Lower leg skin (tissue), 4 donors: Measurements from ENCODE around the gene KIF14. TPM values are rescaled to one million over a fixed set of nuclear protein-coding genes. Genes with fewer than 3 reads are reported as not detected.
"Not testable (repeated sequence)": the region's sequence is repeated elsewhere in the genome, so short reads cannot be mapped to it uniquely, and the experiment has no call there.

ENCODE experiments used
- DNase-seq, 2 donors: peaks; one replicate each; pipeline ENCODE4 v3.0.0-alpha.2; 2019; ENCODE audit warnings: low spot score in 2 of 2
- H3K4me3 ChIP-seq: fragments of 200-600 bp; sonication (generic); 2 replicates; pipeline ENCODE4 v1.5.1; 2017; ENCODE audit warnings: mild to moderate bottlenecking, low read depth; ENCODE audit not compliant: poor library complexity, severe bottlenecking
- POLR2A ChIP-seq, 2 donors: fragments of 450-650 bp; IDR thresholded peaks; one replicate each; pipeline ENCODE4 v1.6.1; 2016 to 2017; ENCODE audit warnings: antibody characterized with exemption in 2 of 2, mild to moderate bottlenecking in 1 of 2, moderate library complexity in 1 of 2
- WGBS, 2 donors: methylation state at CpG; one replicate each; pipeline ENCODE4 v1.1.5; 2018; 5-methylcytosine and 5-hydroxymethylcytosine counted together
- intact Hi-C: fragments of 100-400 bp; cut with DNase I; formaldehyde crosslinking; loops from one replicate; pipeline ENCODE4 v1.15.0; 2023; ENCODE audit warnings: low total_unique reads
- total RNA-seq, 4 donors: library from RNA; depleted of rRNA; stranded (reverse); fragments of >200 nt; gene quantifications; one replicate each; pipeline ENCODE4 v1.1.0, GENCODE V29; 2016
- TF ChIP-seq, protein P1 (sequence below), 3 donors: fragments of 450-650 bp; IDR thresholded peaks; one replicate each; pipeline ENCODE4 v1.5.1; 2016; ENCODE audit warnings: antibody characterized with exemption in 3 of 3, mild to moderate bottlenecking in 3 of 3, moderate library complexity in 2 of 3

The KIF14 gene
- total RNA-seq, 4 donors from 2014 or later: 0.37 to 1.1 (median 0.61) TPM

DNA sequence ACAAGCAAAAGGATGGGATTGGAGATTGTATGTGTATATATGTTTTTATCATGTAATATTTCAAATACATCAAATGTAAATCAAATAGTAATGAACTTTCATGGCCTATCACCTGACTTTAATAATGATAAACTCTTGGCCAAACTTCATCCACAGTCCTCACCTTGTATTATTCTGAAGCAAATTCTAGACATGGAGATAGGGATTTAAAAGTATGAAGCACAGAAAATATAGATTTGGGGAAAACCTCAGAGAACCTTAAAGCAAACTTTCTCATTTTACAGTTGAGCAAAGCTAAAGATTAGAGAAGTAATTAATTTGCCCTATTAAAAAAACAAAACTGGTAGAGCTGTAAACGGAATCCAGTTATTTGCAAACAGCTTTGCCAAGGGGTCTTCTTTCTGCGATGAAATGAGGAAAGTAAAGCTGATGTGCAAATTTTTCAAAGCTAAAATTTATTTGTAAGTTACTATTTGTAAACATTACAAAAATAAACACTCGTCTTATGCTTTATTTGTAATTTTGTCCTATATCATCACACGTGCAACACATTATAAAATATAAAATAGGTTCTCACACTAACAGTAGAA is 19.9 kb upstream of the KIF14 start:
- no peak for TF ChIP-seq POLR2A (IDR thresholded peaks at IDR 0.05)
- TF ChIP-seq, protein P1, sequence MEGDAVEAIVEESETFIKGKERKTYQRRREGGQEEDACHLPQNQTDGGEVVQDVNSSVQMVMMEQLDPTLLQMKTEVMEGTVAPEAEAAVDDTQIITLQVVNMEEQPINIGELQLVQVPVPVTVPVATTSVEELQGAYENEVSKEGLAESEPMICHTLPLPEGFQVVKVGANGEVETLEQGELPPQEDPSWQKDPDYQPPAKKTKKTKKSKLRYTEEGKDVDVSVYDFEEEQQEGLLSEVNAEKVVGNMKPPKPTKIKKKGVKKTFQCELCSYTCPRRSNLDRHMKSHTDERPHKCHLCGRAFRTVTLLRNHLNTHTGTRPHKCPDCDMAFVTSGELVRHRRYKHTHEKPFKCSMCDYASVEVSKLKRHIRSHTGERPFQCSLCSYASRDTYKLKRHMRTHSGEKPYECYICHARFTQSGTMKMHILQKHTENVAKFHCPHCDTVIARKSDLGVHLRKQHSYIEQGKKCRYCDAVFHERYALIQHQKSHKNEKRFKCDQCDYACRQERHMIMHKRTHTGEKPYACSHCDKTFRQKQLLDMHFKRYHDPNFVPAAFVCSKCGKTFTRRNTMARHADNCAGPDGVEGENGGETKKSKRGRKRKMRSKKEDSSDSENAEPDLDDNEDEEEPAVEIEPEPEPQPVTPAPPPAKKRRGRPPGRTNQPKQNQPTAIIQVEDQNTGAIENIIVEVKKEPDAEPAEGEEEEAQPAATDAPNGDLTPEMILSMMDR (IDR thresholded peaks at IDR 0.05): no peak
- 86 to 89% methylated on average over 4 of the region's 4 CpGs for WGBS, 2 donors
- no peak overlapping the region for H3K4me3 ChIP-seq
- DNase-seq: no peak
- intact Hi-C loops: no loop called here

DNA sequence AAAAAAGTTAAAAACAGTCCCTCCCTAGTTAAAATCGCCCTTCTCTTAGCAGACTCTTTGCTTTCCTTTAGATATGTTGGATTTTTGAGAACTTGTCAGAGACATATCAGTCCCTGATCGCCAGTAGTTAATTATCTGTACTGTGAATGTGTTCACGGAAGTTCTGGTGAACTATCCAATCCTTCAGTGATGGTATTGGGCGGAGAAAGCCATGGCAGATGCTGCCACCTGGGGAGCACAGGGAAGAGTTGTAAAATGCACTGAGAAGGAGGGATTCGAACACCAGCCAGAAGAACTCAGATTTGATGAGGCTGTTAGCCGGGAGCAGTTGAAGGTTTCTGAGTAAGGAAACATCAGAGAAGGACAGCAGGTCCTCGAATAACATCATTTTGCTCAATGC is 17.5 kb upstream of the KIF14 start:
- 83 to 92% methylated on average over 7 of the region's 7 CpGs for WGBS, 2 donors

DNA sequence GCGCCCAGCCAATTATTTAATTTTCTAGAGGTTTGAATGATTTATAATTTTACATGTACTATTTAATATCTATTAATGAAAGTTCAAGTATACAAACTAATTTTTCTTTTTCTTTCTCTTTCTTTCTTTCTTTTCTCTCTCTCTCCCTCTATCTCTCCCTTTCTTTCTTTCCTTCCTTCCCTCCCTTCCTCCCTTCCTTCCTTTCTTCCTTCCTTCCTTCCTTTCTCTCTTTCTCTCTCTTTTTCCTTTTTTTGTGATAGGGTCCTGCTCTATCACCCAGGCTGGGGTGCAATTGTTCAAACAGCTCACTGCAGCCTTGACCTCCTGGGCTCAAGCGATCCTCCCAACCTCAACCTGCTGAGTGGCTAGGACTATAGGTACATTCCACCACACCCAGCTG is 16.1 kb upstream of the KIF14 start:
- intact Hi-C loops: no loop called here

More for the DNA sequence above, 17.5 kb upstream of the KIF14 start:
- intact Hi-C loops: no loop called here
- no peak overlapping the region for H3K4me3 ChIP-seq
- DNase-seq: no peak
- TF ChIP-seq, protein P1 (IDR thresholded peaks at IDR 0.05): no peak
- no peak for TF ChIP-seq POLR2A (IDR thresholded peaks at IDR 0.05)

DNA sequence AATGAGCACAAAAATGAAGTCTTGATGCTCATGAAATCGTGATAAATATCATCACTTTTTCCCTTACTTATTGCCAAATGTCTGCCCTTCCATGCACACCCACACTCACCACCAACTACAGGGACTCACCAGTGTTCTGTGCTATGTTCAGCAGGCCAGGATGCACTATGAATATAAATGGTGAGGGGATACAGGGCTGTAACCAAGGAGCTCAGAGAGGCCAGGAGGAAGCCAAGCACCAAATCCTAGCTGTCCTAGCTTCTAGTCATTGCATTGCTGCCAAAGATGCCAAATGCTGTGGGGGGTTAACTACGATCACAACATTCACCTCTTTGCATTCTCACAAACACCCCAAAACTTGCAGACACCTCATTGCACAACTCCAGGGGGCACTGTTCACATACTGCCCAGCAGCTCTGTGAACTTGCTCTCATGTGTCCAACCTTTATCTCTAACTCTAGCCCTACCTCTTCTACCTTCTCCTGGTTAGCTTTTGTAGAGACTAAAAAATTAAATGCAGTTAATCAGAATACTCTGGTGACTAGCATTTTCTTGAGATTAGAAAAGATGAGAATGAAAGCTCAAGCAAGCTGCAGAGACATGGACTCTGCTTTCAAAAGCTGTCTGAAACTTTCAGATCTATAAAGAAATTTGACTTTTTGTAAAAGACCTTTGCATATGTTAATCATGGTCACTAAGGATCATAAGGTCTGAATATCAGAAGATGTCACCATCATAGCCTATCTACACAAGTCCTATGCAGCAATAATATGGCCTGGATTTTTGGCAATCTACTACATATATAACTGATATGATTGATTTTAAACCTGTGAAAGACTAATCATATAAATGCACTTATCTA is 13.9 kb upstream of the KIF14 start:
- intact Hi-C loops: no loop called here
- 61 to 74% methylated on average over 1 of the region's 2 CpGs for WGBS, 2 donors

More for the DNA sequence above, 16.1 kb upstream of the KIF14 start:
- WGBS, 2 donors: 93 to 100% methylated on average over 2 of the region's 2 CpGs
- no peak for DNase-seq
- H3K4me3 ChIP-seq: no peak overlapping the region
- TF ChIP-seq, protein P1 (IDR thresholded peaks at IDR 0.05): no peak
- TF ChIP-seq POLR2A (IDR thresholded peaks at IDR 0.05): no peak

DNA sequence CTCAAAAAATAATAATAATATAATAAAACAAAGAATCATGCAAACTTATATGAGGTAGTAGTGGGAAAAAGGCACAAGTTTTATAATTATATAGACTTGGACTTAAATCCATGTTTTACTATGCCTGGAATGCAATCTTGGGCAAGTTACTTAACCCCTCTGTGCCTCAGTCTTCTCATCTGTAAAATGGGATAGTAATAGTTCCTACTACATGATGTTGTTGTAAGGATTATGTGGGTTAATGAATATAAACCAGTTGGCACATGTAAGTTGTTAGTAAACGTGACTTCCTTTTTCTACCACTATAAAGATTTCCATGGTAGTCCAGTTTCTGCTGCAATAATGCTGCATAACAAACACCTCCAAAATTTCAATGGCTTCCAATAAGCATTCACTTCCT is 10.8 kb upstream of the KIF14 start:
- intact Hi-C loops: no loop called here
- TF ChIP-seq, protein P1 (IDR thresholded peaks at IDR 0.05): no peak
- no peak for TF ChIP-seq POLR2A (IDR thresholded peaks at IDR 0.05)
- no peak for DNase-seq
- H3K4me3 ChIP-seq: no peak overlapping the region
- WGBS, 2 donors: 75 to 88% methylated on average over 1 of the region's 1 CpG

More for the DNA sequence above, 13.9 kb upstream of the KIF14 start:
- no peak for TF ChIP-seq POLR2A (IDR thresholded peaks at IDR 0.05)
- TF ChIP-seq, protein P1 (IDR thresholded peaks at IDR 0.05): no peak
- no peak overlapping the region for H3K4me3 ChIP-seq
- no peak for DNase-seq

DNA sequence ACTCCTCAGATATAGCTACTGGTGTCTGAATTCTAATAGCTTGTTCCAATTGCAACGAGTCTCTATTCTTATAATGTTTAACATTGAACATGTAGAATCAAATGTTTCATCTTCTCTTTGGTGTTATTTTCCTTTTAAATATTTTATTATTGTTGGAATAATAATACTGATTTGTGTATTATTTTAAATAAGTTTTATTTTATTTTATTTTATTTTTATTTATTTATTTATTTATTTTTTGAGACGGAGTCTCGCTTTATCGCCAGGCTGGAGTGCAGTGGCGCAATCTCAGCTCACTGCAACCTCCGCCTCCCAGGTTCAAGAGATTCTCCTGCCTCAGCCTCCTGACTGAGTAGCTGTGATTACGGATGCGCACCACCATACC is 10.0 kb upstream of the KIF14 start:
- intact Hi-C loops, DNase-seq, H3K4me3 ChIP-seq: not testable (repeated sequence)
- 84 to 97% methylated on average over 8 of the region's 8 CpGs for WGBS, 2 donors
